HL-60 (cell line): Measurements from ENCODE around the gene MYLIP.
A peak's percentile ranks its signal among the peaks of the same experiment; 100 is the strongest.

ENCODE experiments used
- DNase-seq, 2 experiments: peaks; one replicate each; pipeline ENCODE4 v3.0.0-alpha.2; 2010 to 2020; ENCODE audit warnings: low read depth in 1 of 2, low spot score in 1 of 2
- H3K27ac ChIP-seq: fragments of 250-450 bp; sonication (Bioruptor Pico); replicated peaks from 2 replicates; pipeline ENCODE4 v1.5.1; 2020; ENCODE audit warnings: mild to moderate bottlenecking, moderate library complexity
- H3K27me3 ChIP-seq: fragments of 250-450 bp; sonication (Bioruptor Pico); 2 replicates; pipeline ENCODE4 v1.5.1; 2021; ENCODE audit warnings: mild to moderate bottlenecking, moderate library complexity; ENCODE audit not compliant: insufficient read depth, poor library complexity, severe bottlenecking
- H3K4me3 ChIP-seq: replicated peaks from 2 replicates; pipeline ENCODE4 v1.5.1; 2011; ENCODE audit warnings: mild to moderate bottlenecking, control low read depth, low read length; ENCODE audit not compliant: insufficient read depth
- GABPA ChIP-seq: IDR thresholded peaks from 2 replicates; pipeline ENCODE4 v1.6.1; 2012; ENCODE audit warnings: low read depth
- POLR2AphosphoS5 ChIP-seq: IDR thresholded peaks from 2 replicates; pipeline ENCODE4 v1.6.1; 2012; ENCODE audit warnings: low read depth
- SPI1 ChIP-seq: IDR thresholded peaks from 2 replicates; pipeline ENCODE4 v1.6.1; 2012; ENCODE audit warnings: low read depth, mild to moderate bottlenecking, borderline replicate concordance
- TF ChIP-seq, protein P1 (sequence below): IDR thresholded peaks from 2 replicates; pipeline ENCODE4 v1.6.1; 2012; ENCODE audit warnings: low read depth; ENCODE audit not compliant: insufficient replicate concordance
- TF ChIP-seq, protein P2 (sequence below): IDR thresholded peaks from one replicate; pipeline ENCODE4 v1.5.1; 2011; ENCODE audit warnings: low read length, control low read depth, inconsistent platforms; ENCODE audit not compliant: insufficient read depth

Gene MYLIP

DNA sequence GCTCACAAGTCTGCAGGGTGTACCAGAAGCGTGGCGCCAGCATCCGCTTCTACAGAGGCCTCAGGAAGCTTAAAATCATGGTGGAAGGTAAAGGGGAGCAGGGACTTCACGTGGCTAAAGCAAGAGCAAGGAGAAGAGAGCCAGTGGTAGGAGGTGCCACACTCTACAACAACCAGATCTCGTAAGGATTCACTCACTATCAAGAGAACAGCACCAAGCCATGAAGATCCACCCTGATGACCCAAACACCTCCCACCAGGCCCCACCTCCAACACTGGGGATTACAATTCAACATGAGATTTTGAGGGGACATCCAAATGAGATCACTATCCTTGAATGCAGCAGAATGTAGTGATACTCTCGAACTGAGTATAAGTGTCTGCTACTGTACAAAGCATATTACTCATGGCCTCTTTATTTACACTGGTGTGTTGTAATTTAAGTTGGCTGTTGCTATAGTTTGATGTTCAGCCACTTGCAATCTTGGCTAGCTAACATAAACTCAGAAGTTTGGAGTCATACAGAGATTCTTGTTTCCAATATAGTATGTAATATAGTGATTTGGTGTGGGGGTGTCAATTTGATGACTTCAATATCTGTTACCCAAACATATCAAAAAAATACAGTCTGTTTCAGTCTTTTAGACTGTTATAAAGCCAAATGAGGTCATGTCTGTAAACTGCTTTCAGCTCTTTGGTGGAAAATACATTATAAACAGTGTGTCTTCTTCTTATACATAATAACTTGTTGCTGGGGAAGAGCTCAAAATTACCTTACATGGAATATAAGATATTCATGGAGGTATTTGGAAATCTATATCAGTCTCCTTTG lies 39.4 kb upstream of the MYLIP start:
- Histone ChIP-seq H3K27ac (no peak overlapping the region), H3K4me3 (no peak overlapping the region), H3K27me3 (no peaks in the 10 kb centered on the region)
- no peak for TF ChIP-seq SPI1
- TF ChIP-seq GABPA = no peak
- TF ChIP-seq, protein P1, sequence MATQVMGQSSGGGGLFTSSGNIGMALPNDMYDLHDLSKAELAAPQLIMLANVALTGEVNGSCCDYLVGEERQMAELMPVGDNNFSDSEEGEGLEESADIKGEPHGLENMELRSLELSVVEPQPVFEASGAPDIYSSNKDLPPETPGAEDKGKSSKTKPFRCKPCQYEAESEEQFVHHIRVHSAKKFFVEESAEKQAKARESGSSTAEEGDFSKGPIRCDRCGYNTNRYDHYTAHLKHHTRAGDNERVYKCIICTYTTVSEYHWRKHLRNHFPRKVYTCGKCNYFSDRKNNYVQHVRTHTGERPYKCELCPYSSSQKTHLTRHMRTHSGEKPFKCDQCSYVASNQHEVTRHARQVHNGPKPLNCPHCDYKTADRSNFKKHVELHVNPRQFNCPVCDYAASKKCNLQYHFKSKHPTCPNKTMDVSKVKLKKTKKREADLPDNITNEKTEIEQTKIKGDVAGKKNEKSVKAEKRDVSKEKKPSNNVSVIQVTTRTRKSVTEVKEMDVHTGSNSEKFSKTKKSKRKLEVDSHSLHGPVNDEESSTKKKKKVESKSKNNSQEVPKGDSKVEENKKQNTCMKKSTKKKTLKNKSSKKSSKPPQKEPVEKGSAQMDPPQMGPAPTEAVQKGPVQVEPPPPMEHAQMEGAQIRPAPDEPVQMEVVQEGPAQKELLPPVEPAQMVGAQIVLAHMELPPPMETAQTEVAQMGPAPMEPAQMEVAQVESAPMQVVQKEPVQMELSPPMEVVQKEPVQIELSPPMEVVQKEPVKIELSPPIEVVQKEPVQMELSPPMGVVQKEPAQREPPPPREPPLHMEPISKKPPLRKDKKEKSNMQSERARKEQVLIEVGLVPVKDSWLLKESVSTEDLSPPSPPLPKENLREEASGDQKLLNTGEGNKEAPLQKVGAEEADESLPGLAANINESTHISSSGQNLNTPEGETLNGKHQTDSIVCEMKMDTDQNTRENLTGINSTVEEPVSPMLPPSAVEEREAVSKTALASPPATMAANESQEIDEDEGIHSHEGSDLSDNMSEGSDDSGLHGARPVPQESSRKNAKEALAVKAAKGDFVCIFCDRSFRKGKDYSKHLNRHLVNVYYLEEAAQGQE = no peak
- TF ChIP-seq, protein P2, sequence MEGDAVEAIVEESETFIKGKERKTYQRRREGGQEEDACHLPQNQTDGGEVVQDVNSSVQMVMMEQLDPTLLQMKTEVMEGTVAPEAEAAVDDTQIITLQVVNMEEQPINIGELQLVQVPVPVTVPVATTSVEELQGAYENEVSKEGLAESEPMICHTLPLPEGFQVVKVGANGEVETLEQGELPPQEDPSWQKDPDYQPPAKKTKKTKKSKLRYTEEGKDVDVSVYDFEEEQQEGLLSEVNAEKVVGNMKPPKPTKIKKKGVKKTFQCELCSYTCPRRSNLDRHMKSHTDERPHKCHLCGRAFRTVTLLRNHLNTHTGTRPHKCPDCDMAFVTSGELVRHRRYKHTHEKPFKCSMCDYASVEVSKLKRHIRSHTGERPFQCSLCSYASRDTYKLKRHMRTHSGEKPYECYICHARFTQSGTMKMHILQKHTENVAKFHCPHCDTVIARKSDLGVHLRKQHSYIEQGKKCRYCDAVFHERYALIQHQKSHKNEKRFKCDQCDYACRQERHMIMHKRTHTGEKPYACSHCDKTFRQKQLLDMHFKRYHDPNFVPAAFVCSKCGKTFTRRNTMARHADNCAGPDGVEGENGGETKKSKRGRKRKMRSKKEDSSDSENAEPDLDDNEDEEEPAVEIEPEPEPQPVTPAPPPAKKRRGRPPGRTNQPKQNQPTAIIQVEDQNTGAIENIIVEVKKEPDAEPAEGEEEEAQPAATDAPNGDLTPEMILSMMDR = no peak
- TF ChIP-seq POLR2AphosphoS5 = no peak
- DNase-seq = peak in 1 of 2 experiments; percentile 18

DNA sequence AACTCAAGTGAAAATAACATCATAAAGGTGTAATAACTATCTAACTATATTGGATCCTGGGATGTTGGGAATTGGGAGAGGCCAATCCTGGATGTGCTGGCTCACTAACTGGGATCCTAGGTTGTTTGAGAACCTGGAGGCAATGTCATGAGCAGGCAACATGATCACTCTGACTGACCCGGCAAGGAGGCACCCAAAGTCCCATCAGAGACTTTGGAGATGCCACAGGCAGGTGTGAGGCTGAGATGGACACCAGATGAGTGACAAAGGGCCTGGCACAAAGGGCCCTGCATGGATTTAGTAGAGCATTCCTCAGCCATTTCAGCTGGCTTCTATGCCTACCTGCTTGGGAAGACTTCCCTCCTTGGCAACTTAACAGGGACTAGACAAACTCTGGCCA lies 38.4 kb upstream of the MYLIP start:
- DNase-seq = no peak
- no peak overlapping the region for H3K27ac ChIP-seq
- H3K27me3 ChIP-seq = no peaks in the 10 kb centered on the region
- TF ChIP-seq POLR2AphosphoS5 = no peak
- TF ChIP-seq, protein P1 = no peak
- no peak for TF ChIP-seq SPI1
- TF ChIP-seq, protein P2 = no peak
- TF ChIP-seq GABPA = no peak
- H3K4me3 ChIP-seq = no peak overlapping the region

DNA sequence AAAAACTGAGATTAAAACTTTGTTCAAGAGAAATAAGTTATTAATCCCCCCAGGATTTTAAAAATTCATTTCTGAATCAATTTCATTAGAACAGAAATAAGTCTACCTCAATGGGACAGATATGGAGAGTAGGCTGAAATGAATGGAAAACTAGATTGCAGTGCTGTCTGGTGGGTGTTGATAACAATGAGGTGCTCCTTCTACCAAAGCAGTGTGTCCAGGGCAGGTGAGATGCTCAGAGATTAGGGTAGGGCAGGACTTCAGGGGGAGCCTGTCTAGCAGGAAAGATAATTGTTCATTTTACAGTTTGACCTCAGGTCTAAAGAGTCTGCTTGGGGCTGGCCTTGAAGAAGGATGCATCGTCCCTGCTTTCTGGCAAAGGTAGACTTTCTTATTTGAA lies 38.0 kb upstream of the MYLIP start:
- DNase-seq = no peak
- Histone ChIP-seq H3K27me3 (no peaks in the 10 kb centered on the region), H3K27ac (no peak overlapping the region), H3K4me3 (no peak overlapping the region)
- TF ChIP-seq, protein P1 = no peak
- TF ChIP-seq POLR2AphosphoS5 (no peak), GABPA (no peak), SPI1 (no peak)
- TF ChIP-seq, protein P2 = no peak
